GM12864 (cell line): ENCODE results near the gene FAM20C.

Experiments used
- DNase-seq: peaks from one replicate; pipeline ENCODE4 v3.0.0-alpha.2; 2011; ENCODE audit warnings: low read depth
- H3K4me3 ChIP-seq: 2 replicates; pipeline ENCODE4 v1.5.1; 2011; ENCODE audit warnings: mild to moderate bottlenecking, low read depth, low read length, control low read depth
- CTCF ChIP-seq: IDR thresholded peaks from 2 replicates; pipeline ENCODE4 v1.5.1; 2011; ENCODE audit warnings: low read depth, mild to moderate bottlenecking, moderate library complexity, low read length, control low read depth, inconsistent platforms; ENCODE audit errors: missing control alignments

Gene FAM20C

GRCh38 chr7:188174-188573, 4.2 kb upstream of the FAM20C start:
- no peak for DNase-seq
- no peak for TF ChIP-seq CTCF
- H3K4me3 ChIP-seq: no peak overlapping the region

- no peak for DNase-seq
- no peak overlapping the region for H3K4me3 ChIP-seq
- TF ChIP-seq CTCF: no peak
Observed at GRCh38 chr7:188727-189500, 3.5 kb upstream of the FAM20C start.

- no peak for TF ChIP-seq CTCF
- DNase-seq: no peak
- H3K4me3 ChIP-seq: no peak overlapping the region
Observed at GRCh38 chr7:189719-190118, 2.7 kb upstream of the FAM20C start.

GRCh38 chr7:190196-190595, 2.2 kb upstream of the FAM20C start:
- no peak overlapping the region for H3K4me3 ChIP-seq
- no peak for DNase-seq
- TF ChIP-seq CTCF: no peak

GRCh38 chr7:191105-191980, 1.0 kb upstream of the FAM20C start:
- DNase-seq: no peak
- no peak overlapping the region for H3K4me3 ChIP-seq
- TF ChIP-seq CTCF: no peak

- no peak for DNase-seq
- no peak overlapping the region for H3K4me3 ChIP-seq
- no peak for TF ChIP-seq CTCF
Observed at GRCh38 chr7:192701-193480, 520 bp downstream of the FAM20C start.
